H9 (cell line): ENCODE measurements around the gene FRK. TPM values are rescaled to one million over a fixed set of nuclear protein-coding genes. Genes with fewer than 3 reads are reported as not detected.

Experiments used
- DNase-seq: peaks from one replicate; pipeline ENCODE4 v3.0.0-alpha.2; 2017
- H2AFZ ChIP-seq: one replicate; pipeline ENCODE4 v1.6.1; 2013; ENCODE audit warnings: mild to moderate bottlenecking, low read length, control low read depth, moderate library complexity
- H2AK5ac ChIP-seq: 2 replicates; pipeline ENCODE4 v1.6.1; 2013; ENCODE audit warnings: low read length, control low read depth, mixed read lengths; ENCODE audit not compliant: insufficient read length
- H2BK120ac ChIP-seq: one replicate; pipeline ENCODE4 v1.6.1; 2013; ENCODE audit warnings: low read depth, mild to moderate bottlenecking, low read length, control low read depth, inconsistent platforms; ENCODE audit not compliant: poor library complexity, severe bottlenecking
- H2BK12ac ChIP-seq: 2 replicates; pipeline ENCODE4 v1.6.1; 2013; ENCODE audit warnings: low read length, control low read depth, mixed read lengths, low read depth; ENCODE audit not compliant: insufficient read length
- H2BK15ac ChIP-seq: 2 replicates; pipeline ENCODE4 v1.6.1; 2013; ENCODE audit warnings: low read depth, low read length, control low read depth
- H2BK20ac ChIP-seq: one replicate; pipeline ENCODE4 v1.6.1; 2013; ENCODE audit warnings: low read depth, mild to moderate bottlenecking, low read length, control low read depth, inconsistent platforms; ENCODE audit not compliant: poor library complexity, severe bottlenecking
- H2BK5ac ChIP-seq: 2 replicates; pipeline ENCODE4 v1.6.1; 2013; ENCODE audit warnings: low read length, control low read depth, mixed read lengths; ENCODE audit not compliant: insufficient read length
- H3K14ac ChIP-seq: 2 replicates; pipeline ENCODE4 v1.6.1; 2013; ENCODE audit warnings: low read length, control low read depth; ENCODE audit not compliant: insufficient read depth
- H3K18ac ChIP-seq: 2 replicates; pipeline ENCODE4 v1.6.1; 2013; ENCODE audit warnings: low read depth, mild to moderate bottlenecking, mixed read lengths, low read length, control low read depth; ENCODE audit not compliant: insufficient read length
- H3K23ac ChIP-seq: 2 replicates; pipeline ENCODE4 v1.6.1; 2013; ENCODE audit warnings: low read length, control low read depth, mixed read lengths, low read depth; ENCODE audit not compliant: insufficient read length
- H3K23me2 ChIP-seq: 2 replicates; pipeline ENCODE4 v1.6.1; 2013; ENCODE audit warnings: low read depth, mild to moderate bottlenecking, mixed read lengths, low read length, control low read depth; ENCODE audit not compliant: insufficient read length, poor library complexity, severe bottlenecking
- H3K27ac ChIP-seq: 2 replicates; pipeline ENCODE4 v1.5.1; 2013; ENCODE audit warnings: low read length, control low read depth, mixed read lengths, low read depth; ENCODE audit not compliant: insufficient read length
- H3K27me3 ChIP-seq: 2 replicates; pipeline ENCODE4 v1.6.1; 2013; ENCODE audit warnings: low read length, control low read depth, inconsistent platforms; ENCODE audit not compliant: insufficient read depth
- H3K4ac ChIP-seq: 2 replicates; pipeline ENCODE4 v1.6.1; 2013; ENCODE audit warnings: low read depth, mild to moderate bottlenecking, control low read depth, inconsistent platforms, low read length, moderate library complexity
- H3K4me1 ChIP-seq: 2 replicates; pipeline ENCODE4 v1.6.1; 2013; ENCODE audit warnings: low read length, control low read depth, inconsistent platforms; ENCODE audit not compliant: insufficient read depth
- H3K4me2 ChIP-seq: 2 replicates; pipeline ENCODE4 v1.6.1; 2013; ENCODE audit warnings: low read length, control low read depth, mixed read lengths; ENCODE audit not compliant: insufficient read length, insufficient read depth
- H3K56ac ChIP-seq: 2 replicates; pipeline ENCODE4 v1.6.1; 2013; ENCODE audit warnings: low read depth, mild to moderate bottlenecking, mixed read lengths, low read length, control low read depth; ENCODE audit not compliant: insufficient read length
- H3K79me1 ChIP-seq: 2 replicates; pipeline ENCODE4 v1.6.1; 2013; ENCODE audit warnings: low read depth, mild to moderate bottlenecking, moderate library complexity, low read length, control low read depth, inconsistent platforms; ENCODE audit not compliant: insufficient read depth, poor library complexity, severe bottlenecking
- H3K79me2 ChIP-seq: 2 replicates; pipeline ENCODE4 v1.6.1; 2013; ENCODE audit warnings: low read length, control low read depth, inconsistent platforms; ENCODE audit not compliant: insufficient read depth
- H3K9ac ChIP-seq: 2 replicates; pipeline ENCODE4 v1.6.1; 2013; ENCODE audit warnings: low read length, control low read depth, mixed read lengths; ENCODE audit not compliant: insufficient read length; ENCODE audit errors: extremely low read depth
- H3K9me3 ChIP-seq: one replicate; pipeline ENCODE4 v1.6.1; 2013; ENCODE audit warnings: low read depth, low read length, inconsistent platforms; ENCODE audit not compliant: control insufficient read depth
- H3T11ph ChIP-seq: one replicate; pipeline ENCODE4 v1.6.1; 2013; ENCODE audit warnings: mild to moderate bottlenecking, low read length, control low read depth, inconsistent platforms
- H4K20me1 ChIP-seq: one replicate; pipeline ENCODE4 v1.6.1; 2013; ENCODE audit not compliant: control insufficient read depth, insufficient read length, insufficient read depth
- H4K5ac ChIP-seq: 2 replicates; pipeline ENCODE4 v1.6.1; 2013; ENCODE audit warnings: low read depth, mild to moderate bottlenecking, mixed read lengths, low read length, control low read depth; ENCODE audit not compliant: insufficient read length
- H4K8ac ChIP-seq: replicated peaks from 2 replicates; pipeline ENCODE4 v1.6.1; 2013; ENCODE audit warnings: low read length, control low read depth, mixed read lengths, low read depth; ENCODE audit not compliant: insufficient read length
- H4K91ac ChIP-seq: 2 replicates; pipeline ENCODE4 v1.6.1; 2013; ENCODE audit warnings: low read depth, mild to moderate bottlenecking, moderate library complexity, mixed read lengths, low read length, control low read depth; ENCODE audit not compliant: insufficient read length
- H3K27ac Mint-ChIP-seq, 3 experiments: 2 replicates in 2 of 3; 3 replicates in 1 of 3; pipeline ENCODE4 v1.8.0; 2020 to 2021; ENCODE audit warnings: mixed read lengths in 3 of 3, mild to moderate bottlenecking in 1 of 3, moderate library complexity in 1 of 3
- H3K27me3 Mint-ChIP-seq: 2 replicates; pipeline ENCODE4 v1.8.0; 2021; ENCODE audit warnings: low read depth, mild to moderate bottlenecking, moderate library complexity, mixed read lengths
- H3K36me3 Mint-ChIP-seq, 3 experiments: 2 replicates in 2 of 3; 3 replicates in 1 of 3; pipeline ENCODE4 v1.8.0; 2020 to 2021; ENCODE audit warnings: low read depth in 3 of 3, mixed read lengths in 3 of 3; ENCODE audit not compliant: insufficient read depth in 1 of 3
- H3K4me1 Mint-ChIP-seq, 2 experiments: 2 replicates each; pipeline ENCODE4 v1.8.0; 2020; ENCODE audit warnings: mixed read lengths in 2 of 2
- H3K4me3 Mint-ChIP-seq, 2 experiments: 2 replicates in 1 of 2; 3 replicates in 1 of 2; pipeline ENCODE4 v1.8.0; 2020 to 2021; ENCODE audit warnings: mild to moderate bottlenecking in 2 of 2, mixed read lengths in 2 of 2, moderate library complexity in 1 of 2
- H3K9me3 Mint-ChIP-seq, 2 experiments: 2 replicates in 1 of 2; 3 replicates in 1 of 2; pipeline ENCODE4 v1.8.0; 2020; ENCODE audit warnings: mild to moderate bottlenecking in 2 of 2, mixed read lengths in 2 of 2, moderate library complexity in 1 of 2
- CTCF ChIP-seq: fragments of 200-600 bp; sonication (generic); conservative IDR thresholded peaks from 3 replicates; pipeline ENCODE4 v1.8.0; 2021; ENCODE audit warnings: antibody characterized with exemption, mild to moderate bottlenecking
- total RNA-seq: library from RNA; stranded (reverse); gene quantifications from 2 replicates; pipeline ENCODE4 v1.2.1, GENCODE V29; 2021

Gene FRK
- total RNA-seq, 1 experiment from 2014 or later, result 0.15 TPM

GRCh38 chr6:116015983-116016382, 44.7 kb downstream of the FRK start:
- no peaks in the 10 kb centered on the region for H3K23me2 ChIP-seq
- no peak for TF ChIP-seq CTCF
- Mint-ChIP-seq H3K27me3 (no peaks in the 10 kb centered on the region), H3K9me3 (no peaks in the 10 kb centered on the region), H3K36me3 (no peaks in the 10 kb centered on the region), H3K4me1 (peaks cover 9 to 11% of the 10 kb centered on the region in 2 experiments), H3K4me3 (no peak overlapping the region), H3K27ac (no peak overlapping the region)
- H3K18ac ChIP-seq, result no peak overlapping the region
- H2AFZ ChIP-seq, result no peak overlapping the region
- H3K4me2 ChIP-seq, result no peak overlapping the region
- no peak overlapping the region for H3K9ac ChIP-seq
- no peak overlapping the region for H3K23ac ChIP-seq
- H3K56ac ChIP-seq, result no peak overlapping the region
- no peak overlapping the region for H3K4ac ChIP-seq
- H4K5ac ChIP-seq, result no peak overlapping the region
- H3K27ac ChIP-seq, result no peak overlapping the region
- H3K4me1 ChIP-seq, result no peaks in the 10 kb centered on the region
- H2AK5ac ChIP-seq, result no peak overlapping the region
- H3T11ph ChIP-seq, result no peak overlapping the region
- no peak overlapping the region for H3K14ac ChIP-seq
- no peak overlapping the region for H2BK20ac ChIP-seq
- H2BK15ac ChIP-seq, result no peak overlapping the region
- H2BK12ac ChIP-seq, result no peak overlapping the region
- no peak overlapping the region for H4K8ac ChIP-seq
- H2BK120ac ChIP-seq, result no peak overlapping the region
- H3K79me2 ChIP-seq, result no peaks in the 10 kb centered on the region
- no peaks in the 10 kb centered on the region for H4K20me1 ChIP-seq
- DNase-seq, result no peak
- no peaks in the 10 kb centered on the region for H3K79me1 ChIP-seq
- no peak overlapping the region for H2BK5ac ChIP-seq
- H3K27me3 ChIP-seq, result no peaks in the 10 kb centered on the region
- H3K9me3 ChIP-seq, result no peaks in the 10 kb centered on the region
- no peak overlapping the region for H4K91ac ChIP-seq
